ENCODE measurements around the gene SARS1.

SARS1 gene

GRCh38 chr1:109252893-109253802 lies 39.4 kb downstream of the SARS1 start:
- no peak overlapping the region for H3K9ac ChIP-seq (ENCODE audit: low read depth, low read length)
- no peak overlapping the region for H2AFZ ChIP-seq (ENCODE audit: low read depth, low read length)
- H3K4me1 ChIP-seq (ENCODE audit: insufficient read depth, low read length) = peaks cover 20% of the 10 kb centered on the region
- H3K9me3 ChIP-seq (ENCODE audit: insufficient read depth, low read length, severe bottlenecking) = no peaks in the 10 kb centered on the region
- DNase-seq (no peak), ATAC-seq (ENCODE audit: insufficient read depth, low read depth) (no peak)
- H3K27ac ChIP-seq (ENCODE audit: low read length) = no peak overlapping the region
- peaks cover 2% of the 10 kb centered on the region for H3K27me3 ChIP-seq (ENCODE audit: insufficient read depth, low read length, poor library complexity)
- H3K36me3 ChIP-seq (ENCODE audit: insufficient read depth, low read length) = no peaks in the 10 kb centered on the region
- H4K20me1 ChIP-seq (ENCODE audit: insufficient read depth, low read length) = peaks cover 13% of the 10 kb centered on the region
- no peaks in the 10 kb centered on the region for H3K79me2 ChIP-seq (ENCODE audit: insufficient read depth, low read length)
- H3K4me2 ChIP-seq (ENCODE audit: insufficient read depth, low read length) = no peak overlapping the region
- TF ChIP-seq CTCF (IDR thresholded peaks at IDR 0.05; ENCODE audit: borderline replicate concordance, extremely low read depth, low read length, poor library complexity, severe bottlenecking) (no peak), EZH2 (IDR thresholded peaks at IDR 0.05; ENCODE audit: borderline replicate concordance, low read depth, low read length, severe bottlenecking) (no peak)
- H3K4me3 ChIP-seq (ENCODE audit: low read depth in 1 of 2, low read length in 2 of 2) = no peak overlapping the region

DNA sequence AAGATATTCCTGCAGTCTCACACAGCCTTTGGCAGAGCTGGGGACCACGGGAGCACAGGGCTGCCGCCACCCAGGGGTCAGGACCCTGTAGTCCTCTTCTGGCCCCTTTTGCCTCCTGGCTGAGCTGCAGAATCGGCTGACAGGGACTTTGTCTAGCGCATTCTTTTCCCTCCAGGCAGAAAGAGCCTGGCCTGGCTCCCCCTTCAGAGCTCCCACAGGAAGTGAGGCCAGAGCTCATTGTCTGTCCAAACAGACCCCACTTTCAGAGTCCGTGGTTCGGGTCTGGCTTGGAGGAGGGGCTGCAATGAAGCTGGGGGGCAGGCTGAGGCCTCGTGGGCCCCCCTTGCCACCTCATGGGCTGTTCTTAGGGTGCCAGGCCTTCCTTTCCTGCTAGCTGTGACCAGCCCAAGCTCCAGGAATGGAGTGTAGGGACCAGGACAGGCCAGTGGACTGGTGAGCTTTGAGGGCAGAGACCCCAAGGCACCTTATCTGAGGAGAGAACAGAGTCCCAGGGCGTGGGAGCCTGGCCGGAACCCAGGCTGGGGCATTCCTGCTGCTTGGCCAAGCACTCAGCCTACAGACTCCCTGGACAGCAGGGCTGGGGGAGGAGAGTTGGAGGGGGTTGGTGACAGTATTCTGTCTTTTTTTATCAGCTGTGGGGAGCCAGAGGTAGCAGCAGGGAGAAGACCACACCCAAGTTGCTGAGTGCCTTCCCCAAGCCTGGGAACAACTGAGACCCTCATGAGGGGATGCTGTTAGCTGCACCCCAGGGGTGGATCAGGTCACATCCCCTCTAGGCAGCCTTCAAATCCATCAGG lies 40.3 kb downstream of the SARS1 start:
- Histone ChIP-seq H3K79me2 (ENCODE audit: insufficient read depth, low read length) (no peaks in the 10 kb centered on the region), H2AFZ (ENCODE audit: low read depth, low read length) (no peak overlapping the region), H3K27ac (ENCODE audit: low read length) (no peak overlapping the region), H3K36me3 (ENCODE audit: insufficient read depth, low read length) (no peaks in the 10 kb centered on the region), H3K9ac (ENCODE audit: low read depth, low read length) (no peak overlapping the region), H3K4me2 (ENCODE audit: insufficient read depth, low read length) (no peak overlapping the region), H3K27me3 (ENCODE audit: insufficient read depth, low read length, poor library complexity) (peaks cover 2% of the 10 kb centered on the region), H4K20me1 (ENCODE audit: insufficient read depth, low read length) (peaks cover 13% of the 10 kb centered on the region), H3K4me1 (ENCODE audit: insufficient read depth, low read length) (peaks cover 15% of the 10 kb centered on the region), H3K9me3 (ENCODE audit: insufficient read depth, low read length, severe bottlenecking) (no peaks in the 10 kb centered on the region), H3K4me3 (ENCODE audit: low read depth in 1 of 2, low read length in 2 of 2) (no peak overlapping the region)
- TF ChIP-seq CTCF (IDR thresholded peaks at IDR 0.05; ENCODE audit: borderline replicate concordance, extremely low read depth, low read length, poor library complexity, severe bottlenecking) (no peak), EZH2 (IDR thresholded peaks at IDR 0.05; ENCODE audit: borderline replicate concordance, low read depth, low read length, severe bottlenecking) (no peak)
- ATAC-seq (ENCODE audit: insufficient read depth, low read depth) = no peak
- no peak for DNase-seq

GRCh38 chr1:109254621-109255096 lies 40.9 kb downstream of the SARS1 start:
- Histone ChIP-seq H2AFZ (ENCODE audit: low read depth, low read length) (no peak overlapping the region), H3K9ac (ENCODE audit: low read depth, low read length) (no peak overlapping the region), H3K27me3 (ENCODE audit: insufficient read depth, low read length, poor library complexity) (peaks cover 2% of the 10 kb centered on the region), H3K79me2 (ENCODE audit: insufficient read depth, low read length) (no peaks in the 10 kb centered on the region), H3K4me1 (ENCODE audit: insufficient read depth, low read length) (peaks cover 12% of the 10 kb centered on the region), H3K27ac (ENCODE audit: low read length) (no peak overlapping the region), H3K4me2 (ENCODE audit: insufficient read depth, low read length) (no peak overlapping the region), H3K9me3 (ENCODE audit: insufficient read depth, low read length, severe bottlenecking) (no peaks in the 10 kb centered on the region), H4K20me1 (ENCODE audit: insufficient read depth, low read length) (peaks cover 13% of the 10 kb centered on the region), H3K4me3 (ENCODE audit: low read depth in 1 of 2, low read length in 2 of 2) (no peak overlapping the region), H3K36me3 (ENCODE audit: insufficient read depth, low read length) (no peaks in the 10 kb centered on the region)
- DNase-seq (no peak), ATAC-seq (ENCODE audit: insufficient read depth, low read depth) (no peak)
- no peak for TF ChIP-seq CTCF (IDR thresholded peaks at IDR 0.05; ENCODE audit: borderline replicate concordance, extremely low read depth, low read length, poor library complexity, severe bottlenecking)
- TF ChIP-seq EZH2 (IDR thresholded peaks at IDR 0.05; ENCODE audit: borderline replicate concordance, low read depth, low read length, severe bottlenecking) = no peak

Measured in DND-41 (cell line).